ENCODE measurements around the gene NEK10. TPM values are rescaled to one million over a fixed set of nuclear protein-coding genes. Genes with fewer than 3 reads are reported as not detected.

The NEK10 gene
- total RNA-seq, 3 donors from 2014 or later (not counting 1 experiment from before 2014, with no cell fraction given): 0.68 to 1.6 (median 0.80) TPM

DNA sequence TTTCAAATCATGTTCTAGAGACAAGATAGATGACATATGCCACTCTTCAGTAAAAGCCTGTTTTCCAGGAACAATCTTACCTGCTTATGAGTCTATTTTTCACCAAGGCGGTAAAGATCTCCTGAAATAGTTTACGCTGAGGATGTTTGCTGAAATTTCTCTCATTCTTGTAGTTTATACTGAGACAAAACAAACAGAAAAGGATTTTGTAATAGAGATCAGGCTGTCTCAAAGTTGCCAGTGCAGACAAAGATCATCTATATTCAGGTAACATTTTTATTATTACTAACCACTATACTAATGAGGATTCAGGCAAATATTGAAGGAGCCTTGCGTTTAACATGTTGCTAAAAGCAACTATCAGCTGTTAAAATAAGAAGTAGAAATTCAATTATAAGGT is 25.0 kb downstream of the NEK10 start:
- H3K36me3 Mint-ChIP-seq: no peaks in the 10 kb centered on the region
- no peak overlapping the region for H3K27ac ChIP-seq (ENCODE audit: low read length)

DNA sequence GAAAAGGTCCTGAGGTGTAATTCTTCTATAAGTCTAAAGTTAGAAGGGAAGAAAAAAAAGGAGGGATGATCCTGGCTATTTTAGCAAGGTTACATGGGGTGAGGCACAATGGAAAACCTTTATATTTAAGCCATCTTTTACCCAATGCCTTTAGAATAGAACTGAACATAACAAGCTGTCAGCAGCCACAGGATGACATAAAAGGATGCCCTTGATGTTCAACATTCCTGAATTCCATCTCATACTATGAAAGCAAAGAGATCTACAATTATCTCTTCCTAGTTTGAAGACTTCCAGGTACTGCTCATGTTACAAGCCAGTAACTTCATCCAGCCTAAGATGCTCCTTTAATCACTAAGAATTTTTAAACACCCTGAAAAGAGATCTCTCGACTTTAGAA is 26.9 kb downstream of the NEK10 start:
- no peak overlapping the region for H3K27ac ChIP-seq (ENCODE audit: low read length)

More for the DNA sequence above, 25.0 kb downstream of the NEK10 start:
- DNase-seq (no peak), ATAC-seq (no peak)
- H3K4me1 ChIP-seq (ENCODE audit: control insufficient read depth, insufficient read depth, low read length): no peaks in the 10 kb centered on the region
- H3K4me3 ChIP-seq (ENCODE audit: low read length): no peak overlapping the region
- H3K27me3 Mint-ChIP-seq (ENCODE audit: low read depth in 2 of 2): no peaks in the 10 kb centered on the region
- TF ChIP-seq, protein P1, sequence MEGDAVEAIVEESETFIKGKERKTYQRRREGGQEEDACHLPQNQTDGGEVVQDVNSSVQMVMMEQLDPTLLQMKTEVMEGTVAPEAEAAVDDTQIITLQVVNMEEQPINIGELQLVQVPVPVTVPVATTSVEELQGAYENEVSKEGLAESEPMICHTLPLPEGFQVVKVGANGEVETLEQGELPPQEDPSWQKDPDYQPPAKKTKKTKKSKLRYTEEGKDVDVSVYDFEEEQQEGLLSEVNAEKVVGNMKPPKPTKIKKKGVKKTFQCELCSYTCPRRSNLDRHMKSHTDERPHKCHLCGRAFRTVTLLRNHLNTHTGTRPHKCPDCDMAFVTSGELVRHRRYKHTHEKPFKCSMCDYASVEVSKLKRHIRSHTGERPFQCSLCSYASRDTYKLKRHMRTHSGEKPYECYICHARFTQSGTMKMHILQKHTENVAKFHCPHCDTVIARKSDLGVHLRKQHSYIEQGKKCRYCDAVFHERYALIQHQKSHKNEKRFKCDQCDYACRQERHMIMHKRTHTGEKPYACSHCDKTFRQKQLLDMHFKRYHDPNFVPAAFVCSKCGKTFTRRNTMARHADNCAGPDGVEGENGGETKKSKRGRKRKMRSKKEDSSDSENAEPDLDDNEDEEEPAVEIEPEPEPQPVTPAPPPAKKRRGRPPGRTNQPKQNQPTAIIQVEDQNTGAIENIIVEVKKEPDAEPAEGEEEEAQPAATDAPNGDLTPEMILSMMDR (IDR thresholded peaks at IDR 0.05): no peak
- H3K36me3 ChIP-seq (ENCODE audit: control insufficient read depth, insufficient read depth, low read length): no peaks in the 10 kb centered on the region
- intact Hi-C loops (cut with micrococcal nuclease): no loop called here
- H3K4me1 Mint-ChIP-seq: peaks cover 8 to 12% of the 10 kb centered on the region in 2 donors
- H3K27me3 ChIP-seq (ENCODE audit: control insufficient read depth, insufficient read depth, low read length): no peaks in the 10 kb centered on the region
- no peak overlapping the region for H3K27ac Mint-ChIP-seq
- no peaks in the 10 kb centered on the region for H3K9me3 ChIP-seq (ENCODE audit: control insufficient read depth, insufficient read depth, low read length)
- H3K4me3 Mint-ChIP-seq: no peak overlapping the region
- WGBS (ENCODE audit: insufficient coverage): 100% methylated on average over 2 of the region's 3 CpGs
- no peaks in the 10 kb centered on the region for H3K9me3 Mint-ChIP-seq

DNA sequence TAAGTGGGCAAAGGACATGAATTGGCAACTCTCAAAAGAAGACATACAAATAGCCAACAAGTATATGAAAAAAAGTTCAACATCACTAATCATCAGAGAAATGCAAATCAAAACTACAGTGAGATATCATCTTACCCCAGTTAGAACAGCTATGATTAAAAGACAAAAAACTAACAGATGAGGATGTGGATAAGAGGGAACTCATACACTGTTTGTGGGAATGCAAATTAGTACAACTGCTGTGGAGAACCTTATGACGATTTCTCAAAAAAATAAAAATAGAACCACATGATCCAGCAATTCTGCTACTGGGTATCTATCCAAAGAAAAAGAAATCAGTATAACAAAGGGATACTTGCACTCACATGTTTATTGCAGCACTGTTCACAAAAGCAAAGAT is 28.6 kb downstream of the NEK10 start:
- peaks cover 3% of the 10 kb centered on the region in 2 donors for H3K4me1 Mint-ChIP-seq
- WGBS (ENCODE audit: insufficient coverage): no CpG with 5 or more reads among the region's 1 CpG
- H3K4me3 Mint-ChIP-seq: no peak overlapping the region
- no peak overlapping the region for H3K27ac ChIP-seq (ENCODE audit: low read length)
- H3K9me3 ChIP-seq (ENCODE audit: control insufficient read depth, insufficient read depth, low read length): no peaks in the 10 kb centered on the region
- H3K27ac Mint-ChIP-seq: no peak overlapping the region
- DNase-seq: no peak
- no peak for ATAC-seq
- H3K4me1 ChIP-seq (ENCODE audit: control insufficient read depth, insufficient read depth, low read length): no peaks in the 10 kb centered on the region
- TF ChIP-seq, protein P1 (IDR thresholded peaks at IDR 0.05): no peak
- H3K36me3 Mint-ChIP-seq: no peaks in the 10 kb centered on the region
- intact Hi-C loops (cut with micrococcal nuclease): no loop called here
- no peaks in the 10 kb centered on the region for H3K36me3 ChIP-seq (ENCODE audit: control insufficient read depth, insufficient read depth, low read length)
- H3K9me3 Mint-ChIP-seq: no peaks in the 10 kb centered on the region
- H3K27me3 Mint-ChIP-seq (ENCODE audit: low read depth in 2 of 2): peaks cover 0 to 4% of the 10 kb centered on the region in 2 donors
- H3K4me3 ChIP-seq (ENCODE audit: low read length): no peak overlapping the region
- no peaks in the 10 kb centered on the region for H3K27me3 ChIP-seq (ENCODE audit: control insufficient read depth, insufficient read depth, low read length)

More for the DNA sequence above, 26.9 kb downstream of the NEK10 start:
- DNase-seq: no peak
- H3K4me1 Mint-ChIP-seq: peaks cover 4 to 6% of the 10 kb centered on the region in 2 donors
- no peaks in the 10 kb centered on the region for H3K36me3 ChIP-seq (ENCODE audit: control insufficient read depth, insufficient read depth, low read length)
- H3K27me3 Mint-ChIP-seq (ENCODE audit: low read depth in 2 of 2): no peaks in the 10 kb centered on the region
- H3K9me3 ChIP-seq (ENCODE audit: control insufficient read depth, insufficient read depth, low read length): no peaks in the 10 kb centered on the region
- H3K27me3 ChIP-seq (ENCODE audit: control insufficient read depth, insufficient read depth, low read length): no peaks in the 10 kb centered on the region
- TF ChIP-seq, protein P1 (IDR thresholded peaks at IDR 0.05): no peak
- H3K4me3 ChIP-seq (ENCODE audit: low read length): no peak overlapping the region
- no peak for ATAC-seq
- WGBS (ENCODE audit: insufficient coverage): 100% methylated on average over 1 of the region's 1 CpG
- intact Hi-C loops (cut with micrococcal nuclease): no loop called here
- H3K9me3 Mint-ChIP-seq: no peaks in the 10 kb centered on the region
- no peak overlapping the region for H3K4me3 Mint-ChIP-seq
- H3K4me1 ChIP-seq (ENCODE audit: control insufficient read depth, insufficient read depth, low read length): no peaks in the 10 kb centered on the region
- H3K27ac Mint-ChIP-seq: no peak overlapping the region
- no peaks in the 10 kb centered on the region for H3K36me3 Mint-ChIP-seq

DNA sequence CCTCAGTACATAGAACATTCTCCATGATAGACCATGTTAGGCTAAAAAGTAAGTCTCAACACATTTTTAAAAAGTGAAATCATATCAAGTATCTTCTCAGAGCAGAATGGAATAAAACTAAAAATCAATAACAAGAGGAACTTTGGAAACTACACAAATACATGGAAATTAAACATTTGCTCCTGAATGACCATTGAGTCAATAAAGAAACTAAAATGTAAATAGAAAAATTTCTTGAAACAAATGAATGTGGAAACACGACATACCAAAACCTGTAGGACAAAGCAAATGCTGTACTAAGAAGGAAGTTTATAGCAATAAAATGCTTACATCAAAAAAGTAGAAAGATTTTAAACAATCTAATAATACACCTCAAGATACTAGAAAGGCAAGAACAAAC is 33.6 kb downstream of the NEK10 start:
- intact Hi-C loops (cut with micrococcal nuclease): no loop called here
- no peaks in the 10 kb centered on the region for H3K9me3 Mint-ChIP-seq
- H3K4me3 Mint-ChIP-seq: no peak overlapping the region
- H3K27ac Mint-ChIP-seq: no peak overlapping the region
- H3K27ac ChIP-seq (ENCODE audit: low read length): no peak overlapping the region
- H3K4me3 ChIP-seq (ENCODE audit: low read length): no peak overlapping the region
- peaks cover 4 to 6% of the 10 kb centered on the region in 2 donors for H3K27me3 Mint-ChIP-seq (ENCODE audit: low read depth in 2 of 2)
- DNase-seq: no peak
- WGBS (ENCODE audit: insufficient coverage): no CpG with 5 or more reads among the region's 1 CpG
- TF ChIP-seq, protein P1 (IDR thresholded peaks at IDR 0.05): no peak
- H3K27me3 ChIP-seq (ENCODE audit: control insufficient read depth, insufficient read depth, low read length): no peaks in the 10 kb centered on the region
- no peaks in the 10 kb centered on the region for H3K9me3 ChIP-seq (ENCODE audit: control insufficient read depth, insufficient read depth, low read length)
- H3K36me3 ChIP-seq (ENCODE audit: control insufficient read depth, insufficient read depth, low read length): no peaks in the 10 kb centered on the region
- no peaks in the 10 kb centered on the region for H3K36me3 Mint-ChIP-seq
- no peaks in the 10 kb centered on the region for H3K4me1 ChIP-seq (ENCODE audit: control insufficient read depth, insufficient read depth, low read length)
- no peaks in the 10 kb centered on the region for H3K4me1 Mint-ChIP-seq
- no peak for ATAC-seq
